ENCODE data around the gene RHD.
"Not testable (repeated sequence)": the region's sequence is repeated elsewhere in the genome, so short reads cannot be mapped to it uniquely, and the experiment has no call there.

Gene RHD

GRCh38 chr1:25287164-25287563 lies 14.9 kb downstream of the RHD start:
- not testable (repeated sequence) for H3K27me3 Mint-ChIP-seq (ENCODE audit: low read depth); H3K27ac Mint-ChIP-seq; H3K4me3 Mint-ChIP-seq; H3K4me1 Mint-ChIP-seq; H3K9me3 Mint-ChIP-seq; H3K36me3 Mint-ChIP-seq (ENCODE audit: low read depth)

GRCh38 chr1:25288573-25289101 lies 16.3 kb downstream of the RHD start:
- not testable (repeated sequence) for H3K36me3 Mint-ChIP-seq (ENCODE audit: low read depth); H3K27me3 Mint-ChIP-seq (ENCODE audit: low read depth); H3K4me3 Mint-ChIP-seq; H3K27ac Mint-ChIP-seq; H3K9me3 Mint-ChIP-seq; H3K4me1 Mint-ChIP-seq

- not testable (repeated sequence) for H3K27me3 Mint-ChIP-seq (ENCODE audit: low read depth); H3K36me3 Mint-ChIP-seq (ENCODE audit: low read depth); H3K4me3 Mint-ChIP-seq; H3K4me1 Mint-ChIP-seq; H3K9me3 Mint-ChIP-seq; H3K27ac Mint-ChIP-seq
These were observed 17.7 kb downstream of the RHD start for GRCh38 chr1:25290043-25290442.

GRCh38 chr1:25293426-25293825 lies 21.1 kb downstream of the RHD start:
- H3K36me3 Mint-ChIP-seq (ENCODE audit: low read depth); H3K4me3 Mint-ChIP-seq; H3K9me3 Mint-ChIP-seq; H3K4me1 Mint-ChIP-seq; H3K27ac Mint-ChIP-seq; H3K27me3 Mint-ChIP-seq (ENCODE audit: low read depth): not testable (repeated sequence)

- H3K4me3 Mint-ChIP-seq; H3K27ac Mint-ChIP-seq; H3K36me3 Mint-ChIP-seq (ENCODE audit: low read depth); H3K27me3 Mint-ChIP-seq (ENCODE audit: low read depth); H3K9me3 Mint-ChIP-seq; H3K4me1 Mint-ChIP-seq: not testable (repeated sequence)
These were observed 22.8 kb downstream of the RHD start for GRCh38 chr1:25294889-25295826.

GRCh38 chr1:25296501-25296900 lies 24.2 kb downstream of the RHD start:
- not testable (repeated sequence) for H3K27me3 Mint-ChIP-seq (ENCODE audit: low read depth); H3K4me1 Mint-ChIP-seq; H3K4me3 Mint-ChIP-seq; H3K9me3 Mint-ChIP-seq; H3K27ac Mint-ChIP-seq; H3K36me3 Mint-ChIP-seq (ENCODE audit: low read depth)

- H3K27ac Mint-ChIP-seq; H3K9me3 Mint-ChIP-seq; H3K4me1 Mint-ChIP-seq; H3K36me3 Mint-ChIP-seq (ENCODE audit: low read depth); H3K27me3 Mint-ChIP-seq (ENCODE audit: low read depth); H3K4me3 Mint-ChIP-seq: not testable (repeated sequence)
These were observed 28.4 kb downstream of the RHD start for GRCh38 chr1:25300729-25301128.

- H3K27me3 Mint-ChIP-seq (ENCODE audit: low read depth); H3K27ac Mint-ChIP-seq; H3K4me1 Mint-ChIP-seq; H3K4me3 Mint-ChIP-seq; H3K9me3 Mint-ChIP-seq; H3K36me3 Mint-ChIP-seq (ENCODE audit: low read depth): not testable (repeated sequence)
These were observed 30.0 kb downstream of the RHD start for GRCh38 chr1:25302330-25302729.

GRCh38 chr1:25304936-25305335 lies 32.6 kb downstream of the RHD start:
- H3K27me3 Mint-ChIP-seq (ENCODE audit: low read depth); H3K9me3 Mint-ChIP-seq; H3K4me1 Mint-ChIP-seq; H3K4me3 Mint-ChIP-seq; H3K27ac Mint-ChIP-seq; H3K36me3 Mint-ChIP-seq (ENCODE audit: low read depth): not testable (repeated sequence)

- H3K36me3 Mint-ChIP-seq (ENCODE audit: low read depth); H3K9me3 Mint-ChIP-seq: not testable (repeated sequence)
These were observed 35.9 kb downstream of the RHD start for GRCh38 chr1:25308168-25308567.

GRCh38 chr1:25309085-25309484 lies 36.8 kb downstream of the RHD start:
- H3K27me3 Mint-ChIP-seq (ENCODE audit: low read depth); H3K9me3 Mint-ChIP-seq; H3K27ac Mint-ChIP-seq; H3K4me3 Mint-ChIP-seq; H3K4me1 Mint-ChIP-seq: not testable (repeated sequence)
- peaks cover 10% of the 10 kb centered on the region for H3K36me3 Mint-ChIP-seq (ENCODE audit: low read depth)

More at GRCh38 chr1:25308168-25308567, 35.9 kb downstream of the RHD start:
- H3K27ac Mint-ChIP-seq; H3K27me3 Mint-ChIP-seq (ENCODE audit: low read depth); H3K4me1 Mint-ChIP-seq; H3K4me3 Mint-ChIP-seq: not testable (repeated sequence)

- not testable (repeated sequence) for H3K9me3 Mint-ChIP-seq; H3K4me1 Mint-ChIP-seq; H3K27ac Mint-ChIP-seq; H3K27me3 Mint-ChIP-seq (ENCODE audit: low read depth); H3K4me3 Mint-ChIP-seq
- peaks cover 10% of the 10 kb centered on the region for H3K36me3 Mint-ChIP-seq (ENCODE audit: low read depth)
These were observed 37.2 kb downstream of the RHD start for GRCh38 chr1:25309486-25309885.

- not testable (repeated sequence) for H3K4me3 Mint-ChIP-seq; H3K27ac Mint-ChIP-seq; H3K36me3 Mint-ChIP-seq (ENCODE audit: low read depth); H3K9me3 Mint-ChIP-seq; H3K4me1 Mint-ChIP-seq; H3K27me3 Mint-ChIP-seq (ENCODE audit: low read depth)
These were observed 40.6 kb downstream of the RHD start for GRCh38 chr1:25312806-25313470.

GRCh38 chr1:25320314-25320938 lies 48.1 kb downstream of the RHD start:
- not testable (repeated sequence) for H3K36me3 Mint-ChIP-seq (ENCODE audit: low read depth); H3K4me1 Mint-ChIP-seq; H3K4me3 Mint-ChIP-seq; H3K27ac Mint-ChIP-seq; H3K9me3 Mint-ChIP-seq; H3K27me3 Mint-ChIP-seq (ENCODE audit: low read depth)

- H3K27me3 Mint-ChIP-seq (ENCODE audit: low read depth); H3K36me3 Mint-ChIP-seq (ENCODE audit: low read depth); H3K27ac Mint-ChIP-seq; H3K4me1 Mint-ChIP-seq; H3K9me3 Mint-ChIP-seq; H3K4me3 Mint-ChIP-seq: not testable (repeated sequence)
These were observed 49.8 kb downstream of the RHD start for GRCh38 chr1:25322127-25322526.

All from nephron (organoid).